H1 (cell line): ENCODE results near the gene FAM222B. TPM values are rescaled to one million over a fixed set of nuclear protein-coding genes. Genes with fewer than 3 reads are reported as not detected.
"Not testable (repeated sequence)": the region's sequence is repeated elsewhere in the genome, so short reads cannot be mapped to it uniquely, and the experiment has no call there.

ENCODE experiments used
- CTCF ChIA-PET: fragments of 300-600 bp; sonication (Branson Sonifier 250); formaldehyde crosslinking; loops from one replicate; lab custom pipeline; 2021; ENCODE audit not compliant: partially characterized antibody; lab: Charles Lee
- POLR2A ChIA-PET: fragments of 300-600 bp; sonication (Branson Sonifier 250); formaldehyde crosslinking; loops from one replicate; lab custom pipeline; 2021; ENCODE audit warnings: inconsistent platforms; ENCODE audit not compliant: partially characterized antibody; lab: Charles Lee
- DNase-seq, 2 experiments: peaks; one replicate each; pipeline versions ENCODE4 v3.0.0 to v3.0.0-alpha.2; 2010 to 2022; ENCODE audit warnings: low spot score in 2 of 2, low read depth in 1 of 2, mixed read lengths in 1 of 2
- FAIRE-seq: peaks from 2 replicates; lab custom pipeline; 2011; peaks lifted over from hg19 to GRCh38; lab: Jason Lieb, UNC
- H2AFZ ChIP-seq: 2 replicates; pipeline ENCODE4 v1.8.1; 2012; ENCODE audit warnings: low read length, inconsistent platforms
- H2AK5ac ChIP-seq: 2 replicates; pipeline ENCODE4 v1.6.1; 2013; ENCODE audit warnings: low read depth, low read length
- H2BK120ac ChIP-seq: replicated peaks from 2 replicates; pipeline ENCODE3; 2013; ENCODE audit warnings: low read depth, low read length, inconsistent platforms
- H2BK12ac ChIP-seq: 2 replicates; pipeline ENCODE4 v1.6.1; 2013; ENCODE audit warnings: low read depth, low read length
- H2BK15ac ChIP-seq: 2 replicates; pipeline ENCODE4 v1.6.1; 2013; ENCODE audit warnings: low read length
- H2BK20ac ChIP-seq: 2 replicates; pipeline ENCODE4 v1.6.1; 2013; ENCODE audit warnings: low read length
- H2BK5ac ChIP-seq: 2 replicates; pipeline ENCODE4 v1.6.1; 2013; ENCODE audit warnings: low read depth, low read length
- H3K14ac ChIP-seq: 2 replicates; pipeline ENCODE4 v1.6.1; 2013; ENCODE audit warnings: inconsistent platforms; ENCODE audit not compliant: insufficient read length
- H3K18ac ChIP-seq: 2 replicates; pipeline ENCODE4 v1.6.1; 2013; ENCODE audit warnings: low read length; ENCODE audit errors: extremely low read depth
- H3K23ac ChIP-seq: 2 replicates; pipeline ENCODE4 v1.6.1; 2013; ENCODE audit warnings: inconsistent platforms; ENCODE audit not compliant: insufficient read length
- H3K23me2 ChIP-seq: 2 replicates; pipeline ENCODE4 v1.6.1; 2013; ENCODE audit warnings: low read depth, low read length
- H3K27ac ChIP-seq: 2 replicates; pipeline ENCODE4 v1.6.1; 2011; ENCODE audit warnings: low read depth, low read length, inconsistent platforms
- H3K27me3 ChIP-seq, 4 experiments: replicated peaks in 1 of 4; 1 replicate in 1 of 4; 2 replicates in 3 of 4; pipeline versions ENCODE4 v1.6.1 to v1.8.1; 2011 to 2013; ENCODE audit warnings: low read length in 3 of 4, mild to moderate bottlenecking in 3 of 4, inconsistent platforms in 2 of 4, mixed read lengths in 2 of 4, moderate library complexity in 1 of 4; ENCODE audit not compliant: control insufficient read depth in 3 of 4, insufficient read depth in 3 of 4; ENCODE audit errors: extremely low read depth in 1 of 4
- H3K36me3 ChIP-seq, 4 experiments: 2 replicates each; pipeline versions ENCODE4 v1.6.1 to v1.8.1; 2011 to 2013; ENCODE audit warnings: mild to moderate bottlenecking in 4 of 4, low read length in 3 of 4, moderate library complexity in 2 of 4, control low read depth in 1 of 4, inconsistent platforms in 1 of 4; ENCODE audit not compliant: insufficient read depth in 4 of 4, control insufficient read depth in 2 of 4
- H3K4ac ChIP-seq: replicated peaks from 2 replicates; pipeline ENCODE3; 2013; ENCODE audit warnings: low read length, low read depth, mixed read lengths, inconsistent platforms; ENCODE audit not compliant: insufficient read length
- H3K4me1 ChIP-seq, 4 experiments: replicated peaks in 1 of 4; 1 replicate in 1 of 4; 2 replicates in 3 of 4; pipeline versions ENCODE4 v1.6.1 to v1.8.1; 2011 to 2013; ENCODE audit warnings: low read length in 3 of 4, inconsistent platforms in 2 of 4, mixed read lengths in 1 of 4; ENCODE audit not compliant: insufficient read depth in 4 of 4, control insufficient read depth in 3 of 4
- H3K4me2 ChIP-seq, 2 experiments: 2 replicates each; pipeline versions ENCODE4 v1.6.1 to v1.8.1; 2011 to 2013; ENCODE audit warnings: low read depth in 2 of 2, low read length in 2 of 2, control low read depth in 1 of 2, inconsistent platforms in 1 of 2, mild to moderate bottlenecking in 1 of 2; ENCODE audit not compliant: insufficient read depth in 1 of 2
- H3K4me3 ChIP-seq, 4 experiments: fragments of 200-600, 300-600 bp in 1 of 4; sonication (generic), shearing (Covaris generic), sonication (Bioruptor Twin) in 1 of 4; 2 replicates each; pipeline versions ENCODE4 v1.5.1 to v1.8.1; 2011 to 2016; ENCODE audit warnings: low read length in 4 of 4, low read depth in 3 of 4, control low read depth in 2 of 4, inconsistent platforms in 2 of 4, mild to moderate bottlenecking in 2 of 4, mixed read lengths in 1 of 4, moderate library complexity in 1 of 4; ENCODE audit not compliant: insufficient read depth in 2 of 4; ENCODE audit errors: extremely low read depth in 1 of 4
- H3K56ac ChIP-seq: replicated peaks from 2 replicates; pipeline ENCODE3; 2013; ENCODE audit warnings: low read depth, mild to moderate bottlenecking, mixed read lengths, low read length, inconsistent platforms; ENCODE audit not compliant: insufficient read length
- H3K79me1 ChIP-seq: 2 replicates; pipeline ENCODE4 v1.6.1; 2013; ENCODE audit warnings: low read depth, low read length, control low read depth
- H3K79me2 ChIP-seq, 2 experiments: 2 replicates each; pipeline versions ENCODE4 v1.6.1 to v1.8.1; 2012 to 2013; ENCODE audit warnings: low read length in 2 of 2, mild to moderate bottlenecking in 2 of 2, inconsistent platforms in 1 of 2; ENCODE audit not compliant: insufficient read depth in 2 of 2, control insufficient read depth in 1 of 2
- H3K9ac ChIP-seq, 4 experiments: replicated peaks in 1 of 4; 1 replicate in 1 of 4; 2 replicates in 3 of 4; pipeline versions ENCODE4 v1.6.1 to v1.8.1; 2011 to 2013; ENCODE audit warnings: low read depth in 3 of 4, low read length in 3 of 4, control low read depth in 2 of 4, mild to moderate bottlenecking in 2 of 4, moderate library complexity in 2 of 4, inconsistent platforms in 1 of 4; ENCODE audit errors: extremely low read depth in 1 of 4
- H3K9me3 ChIP-seq, 2 experiments: 2 replicates each; pipeline versions ENCODE4 v1.6.1 to v1.8.1; 2012 to 2013; ENCODE audit warnings: mild to moderate bottlenecking in 2 of 2, moderate library complexity in 2 of 2, control low read depth in 1 of 2, inconsistent platforms in 1 of 2, low read depth in 1 of 2, low read length in 1 of 2, mixed read lengths in 1 of 2; ENCODE audit not compliant: insufficient read depth in 2 of 2
- H4K20me1 ChIP-seq, 2 experiments: replicated peaks in 1 of 2; 2 replicates each; pipeline versions ENCODE3 to v1.8.1; 2011 to 2013; ENCODE audit warnings: inconsistent platforms in 2 of 2, low read length in 2 of 2, mild to moderate bottlenecking in 1 of 2; ENCODE audit not compliant: insufficient read depth in 2 of 2, control insufficient read depth in 1 of 2
- H4K5ac ChIP-seq: 2 replicates; pipeline ENCODE4 v1.6.1; 2013; ENCODE audit warnings: low read length, low read depth, mixed read lengths, inconsistent platforms; ENCODE audit not compliant: insufficient read length
- H4K8ac ChIP-seq: 2 replicates; pipeline ENCODE4 v1.8.0; 2013; ENCODE audit warnings: mild to moderate bottlenecking, moderate library complexity, low read length, inconsistent platforms; ENCODE audit not compliant: insufficient read depth; ENCODE audit errors: extremely low read depth
- H4K91ac ChIP-seq: replicated peaks from 2 replicates; pipeline ENCODE3; 2013; ENCODE audit warnings: low read length, mixed read lengths, inconsistent platforms; ENCODE audit not compliant: insufficient read length
- CBX8 ChIP-seq: fragments of 300-800, 300-1000 bp; sonication (generic); IDR thresholded peaks from 2 replicates; pipeline ENCODE4 v1.7.1; 2016; ENCODE audit warnings: low read depth, low read length, borderline replicate concordance
- EGR1 ChIP-seq: IDR thresholded peaks from 2 replicates; pipeline ENCODE4 v1.6.1; 2011; ENCODE audit warnings: low read depth, low read length, borderline replicate concordance
- KDM1A ChIP-seq: fragments of 200-600, 300-600 bp; sonication (generic); IDR thresholded peaks from 2 replicates; pipeline ENCODE4 v1.7.1; 2016; ENCODE audit warnings: mild to moderate bottlenecking, low read length, borderline replicate concordance
- MAFK ChIP-seq: IDR thresholded peaks from 2 replicates; pipeline ENCODE4 v1.6.1; 2012; ENCODE audit warnings: low read depth, mild to moderate bottlenecking, improper control_type of control experiment, low read length
- POLR2A ChIP-seq, 2 experiments: IDR thresholded peaks; 1 replicate in 1 of 2; 2 replicates in 1 of 2; pipeline ENCODE4 v1.6.1; 2011; ENCODE audit warnings: low read depth in 2 of 2, low read length in 2 of 2, mild to moderate bottlenecking in 2 of 2; ENCODE audit errors: control extremely low read depth in 1 of 2
- WGBS, 2 experiments: shearing (Covaris generic) in 1 of 2; methylation state at CpG; one replicate each; pipeline versions ENCODE4 v1.1.6 to v1.1.7; 2013 to 2015; ENCODE audit warnings: low lambda C conversion rate in 2 of 2, mixed read lengths in 2 of 2, inconsistent platforms in 1 of 2, low coverage in 1 of 2, missing lambda C conversion rate in 1 of 2; ENCODE audit not compliant: insufficient replicate concordance in 2 of 2, insufficient coverage in 1 of 2, insufficient read length in 1 of 2; ENCODE audit errors: extremely low coverage in 1 of 2, missing lambda C conversion rate in 1 of 2; 5-methylcytosine and 5-hydroxymethylcytosine counted together
- polyA plus RNA-seq, 7 experiments: library from polyadenylated mRNA; depleted of rRNA in 3 of 7; stranded (reverse) in 5 of 7; unstranded in 2 of 7; fragments of >200 nt in 5 of 7; fragments of 200-250 nt in 2 of 7; gene quantifications; 1 replicate in 5 of 7; 2 replicates in 1 of 7; 4 replicates in 1 of 7; pipeline versions ENCODE4 v1.2.1 to v1.2.3, GENCODE V29; 2011 to 2013; ENCODE audit warnings: missing spikeins in 2 of 7, mixed read lengths in 2 of 7
- total RNA-seq: library from RNA; stranded (reverse); fragmentation: NEBNext Ultra II Directional; extraction: Animal tissue kit (Norgen Biotek cat#: 25700); gene quantifications from 2 replicates; pipeline ENCODE4 v1.2.1, GENCODE V29; 2021
- TF ChIP-seq, protein P1 (sequence below): IDR thresholded peaks from 2 replicates; pipeline ENCODE4 v1.6.1; 2012; ENCODE audit warnings: inconsistent platforms
- TF ChIP-seq, protein P2 (sequence below): IDR thresholded peaks from 2 replicates; pipeline ENCODE4 v1.6.1; 2012; ENCODE audit warnings: inconsistent platforms

Gene FAM222B
- total and polyA plus RNA-seq, 2 of the 8 experiments (the other 6 are each of a cell fraction or from before 2014, with no cell fraction given), result 42.1 to 81.7 TPM

DNA sequence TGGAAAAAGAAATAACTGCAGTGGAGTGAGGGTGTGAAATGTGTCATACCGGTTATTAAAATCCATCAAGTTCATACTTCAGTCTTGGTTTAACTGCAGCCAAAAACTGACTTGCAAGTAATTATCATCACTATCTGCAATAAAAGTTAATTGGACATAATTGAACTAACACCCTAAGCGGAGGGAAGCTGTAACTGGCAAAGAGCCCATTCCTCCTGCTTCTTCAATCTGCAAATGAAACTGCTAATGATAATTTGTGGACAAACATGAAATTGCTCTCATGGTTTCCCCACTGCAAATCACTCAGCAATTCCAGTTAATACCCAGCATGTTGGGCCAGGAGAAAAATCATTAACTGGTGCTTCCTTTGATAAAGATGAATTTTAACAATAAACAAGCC, 46.5 kb downstream of the FAM222B start (continued):
- TF ChIP-seq, protein P1, sequence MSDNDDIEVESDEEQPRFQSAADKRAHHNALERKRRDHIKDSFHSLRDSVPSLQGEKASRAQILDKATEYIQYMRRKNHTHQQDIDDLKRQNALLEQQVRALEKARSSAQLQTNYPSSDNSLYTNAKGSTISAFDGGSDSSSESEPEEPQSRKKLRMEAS, result no peak
- no peak for TF ChIP-seq POLR2A (IDR thresholded peaks at IDR 0.05; ENCODE audit: control extremely low read depth in 1 of 2, low read depth in 2 of 2, low read length in 2 of 2)
- no peak for TF ChIP-seq CBX8
- TF ChIP-seq, protein P2, sequence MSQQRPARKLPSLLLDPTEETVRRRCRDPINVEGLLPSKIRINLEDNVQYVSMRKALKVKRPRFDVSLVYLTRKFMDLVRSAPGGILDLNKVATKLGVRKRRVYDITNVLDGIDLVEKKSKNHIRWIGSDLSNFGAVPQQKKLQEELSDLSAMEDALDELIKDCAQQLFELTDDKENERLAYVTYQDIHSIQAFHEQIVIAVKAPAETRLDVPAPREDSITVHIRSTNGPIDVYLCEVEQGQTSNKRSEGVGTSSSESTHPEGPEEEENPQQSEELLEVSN, result no peak
- TF ChIP-seq EGR1, result no peak
- no peak for TF ChIP-seq KDM1A
- no peak for TF ChIP-seq MAFK

DNA sequence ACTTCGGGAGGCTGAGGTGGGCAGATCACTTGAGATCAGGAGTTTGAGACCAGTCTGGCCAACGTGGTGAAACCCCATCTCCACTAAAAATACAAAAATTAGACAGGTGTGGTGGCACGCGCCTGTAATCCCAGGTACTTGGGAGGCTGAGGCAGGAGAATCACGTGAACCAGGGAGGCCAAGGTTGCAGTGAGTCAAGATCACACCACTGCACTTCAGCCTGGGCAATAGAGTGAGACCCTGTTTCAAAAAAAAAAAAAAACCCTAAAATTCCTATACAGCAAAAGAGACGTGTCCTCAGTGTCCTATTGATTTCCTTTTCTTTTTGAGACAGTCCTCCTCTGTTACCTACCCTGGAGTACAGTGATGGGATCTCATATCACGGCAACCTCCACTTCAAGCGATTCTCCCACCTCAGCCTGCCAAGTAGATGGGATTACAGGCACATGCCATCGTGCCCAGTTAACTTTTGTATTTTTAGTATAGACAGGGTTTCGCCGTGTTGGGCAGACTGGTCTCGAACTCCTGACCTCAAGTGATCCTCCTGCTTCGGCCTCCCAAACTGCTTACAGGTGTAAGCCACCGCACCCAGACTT, 47.6 kb downstream of the FAM222B start:
- not testable (repeated sequence) for H3K14ac ChIP-seq, FAIRE-seq, H3K4ac ChIP-seq, H3K4me1 ChIP-seq, H3K27me3 ChIP-seq, H3K56ac ChIP-seq, H2BK20ac ChIP-seq, H2BK15ac ChIP-seq, H3K23me2 ChIP-seq, H3K18ac ChIP-seq, H2BK5ac ChIP-seq, H2AFZ ChIP-seq, H3K27ac ChIP-seq, H3K36me3 ChIP-seq, H3K79me1 ChIP-seq, H4K8ac ChIP-seq, H3K23ac ChIP-seq, H2BK120ac ChIP-seq, H3K9me3 ChIP-seq, H2BK12ac ChIP-seq, H3K4me3 ChIP-seq, H3K4me2 ChIP-seq, DNase-seq, H3K9ac ChIP-seq, H2AK5ac ChIP-seq, H4K20me1 ChIP-seq, H4K5ac ChIP-seq, H4K91ac ChIP-seq
- CTCF ChIA-PET, result interaction anchor here (0.8 kb wide), 1 partner anchor 31 kb away, joined by 3 read pairs; no protein-coding TSS in a partner anchor
- 90% methylated on average over 14 of the region's 14 CpGs; no CpG with 5 or more reads in 1 of the 2 experiments for WGBS, 2 experiments
- POLR2A ChIA-PET, result interaction anchor here (0.7 kb wide), 1 partner anchor 19 kb away, joined by 3 read pairs; no protein-coding TSS in a partner anchor
- H3K79me2 ChIP-seq, result peaks cover 8 to 87% of the 10 kb centered on the region in 2 experiments; a peak in 3 of 4 replicates
